Stomach smooth muscle (tissue), 2 donors: Measurements from ENCODE around the gene NMT1.

Experiments
- H3K27ac ChIP-seq: one replicate; pipeline ENCODE4 v1.7.0; 2013; ENCODE audit warnings: mild to moderate bottlenecking, low read length, inconsistent platforms
- H3K27me3 ChIP-seq, 2 donors: one replicate each; pipeline ENCODE4 v1.7.0; 2013; ENCODE audit warnings: low read length in 2 of 2; ENCODE audit not compliant: insufficient read depth in 2 of 2, control insufficient read depth in 1 of 2
- H3K36me3 ChIP-seq, 2 donors: one replicate each; pipeline ENCODE4 v1.7.0; 2013; ENCODE audit warnings: low read length in 2 of 2; ENCODE audit not compliant: control insufficient read depth in 2 of 2, insufficient read depth in 2 of 2
- H3K4me1 ChIP-seq: one replicate; pipeline ENCODE4 v1.7.0; 2013; ENCODE audit warnings: low read length; ENCODE audit not compliant: control insufficient read depth, insufficient read depth
- H3K4me3 ChIP-seq, 2 donors: one replicate each; pipeline ENCODE4 v1.7.0; 2013; ENCODE audit warnings: low read length in 2 of 2
- H3K9ac ChIP-seq, 2 donors: one replicate each; pipeline ENCODE4 v1.7.0; 2013; ENCODE audit warnings: low read length in 2 of 2, mild to moderate bottlenecking in 1 of 2
- H3K9me3 ChIP-seq, 2 donors: one replicate each; pipeline ENCODE4 v1.7.0; 2013; ENCODE audit warnings: low read length in 2 of 2; ENCODE audit not compliant: control insufficient read depth in 2 of 2
- donor health status: healthy.
- donor health status: Pancreatic carcinoma.

NMT1 gene

GRCh38 chr17:45104907-45105624, 43.9 kb downstream of the NMT1 start:
- Histone ChIP-seq H3K9me3 (no peaks in the 10 kb centered on the region), H3K36me3 (peaks cover 57 to 60% of the 10 kb centered on the region in 2 donors), H3K9ac (no peak overlapping the region), H3K27ac (no peak overlapping the region), H3K4me3 (no peak overlapping the region), H3K4me1 (peaks cover 30% of the 10 kb centered on the region), H3K27me3 (no peaks in the 10 kb centered on the region)

GRCh38 chr17:45106096-45106495, 45.0 kb downstream of the NMT1 start:
- no peaks in the 10 kb centered on the region for H3K9me3 ChIP-seq
- H3K36me3 ChIP-seq: peaks cover 57 to 60% of the 10 kb centered on the region in 2 donors
- H3K27me3 ChIP-seq: no peaks in the 10 kb centered on the region
- H3K27ac ChIP-seq: peak overlapping the region; percentile 11
- no peak overlapping the region for H3K4me3 ChIP-seq
- no peak overlapping the region for H3K9ac ChIP-seq
- H3K4me1 ChIP-seq: peaks cover 39% of the 10 kb centered on the region

- no peaks in the 10 kb centered on the region for H3K27me3 ChIP-seq
- no peak overlapping the region for H3K9ac ChIP-seq
- H3K4me1 ChIP-seq: peaks cover 44% of the 10 kb centered on the region
- no peak overlapping the region for H3K4me3 ChIP-seq
- peaks cover 56 to 59% of the 10 kb centered on the region in 2 donors for H3K36me3 ChIP-seq
- H3K27ac ChIP-seq: peak overlapping the region; percentile 31
- no peaks in the 10 kb centered on the region for H3K9me3 ChIP-seq
Measured at GRCh38 chr17:45106582-45106981, 45.5 kb downstream of the NMT1 start.

- H3K9ac ChIP-seq: no peak overlapping the region
- no peaks in the 10 kb centered on the region for H3K27me3 ChIP-seq
- H3K4me1 ChIP-seq: peaks cover 49% of the 10 kb centered on the region
- H3K4me3 ChIP-seq: no peak overlapping the region
- H3K9me3 ChIP-seq: no peaks in the 10 kb centered on the region
- H3K27ac ChIP-seq: peak overlapping the region; percentile 31
- H3K36me3 ChIP-seq: peaks cover 48 to 50% of the 10 kb centered on the region in 2 donors
Measured at GRCh38 chr17:45107293-45108010, 46.3 kb downstream of the NMT1 start.

- no peak overlapping the region for H3K4me3 ChIP-seq
- no peaks in the 10 kb centered on the region for H3K27me3 ChIP-seq
- H3K4me1 ChIP-seq: peaks cover 49% of the 10 kb centered on the region
- peaks cover 42 to 49% of the 10 kb centered on the region in 2 donors for H3K36me3 ChIP-seq
- H3K27ac ChIP-seq: peak overlapping the region; percentile 31
- peak overlapping the region in 1 of 2 donors; percentile 33 for H3K9ac ChIP-seq
- no peaks in the 10 kb centered on the region for H3K9me3 ChIP-seq
Measured at GRCh38 chr17:45108051-45108450, 46.9 kb downstream of the NMT1 start.

GRCh38 chr17:45108595-45109521, 47.7 kb downstream of the NMT1 start:
- no peaks in the 10 kb centered on the region for H3K27me3 ChIP-seq
- H3K4me1 ChIP-seq: peaks cover 49% of the 10 kb centered on the region
- H3K9me3 ChIP-seq: no peaks in the 10 kb centered on the region
- H3K4me3 ChIP-seq: no peak overlapping the region
- H3K36me3 ChIP-seq: peaks cover 34 to 44% of the 10 kb centered on the region in 2 donors
- H3K27ac ChIP-seq: peak overlapping the region; percentile 37
- no peak overlapping the region for H3K9ac ChIP-seq

GRCh38 chr17:45110676-45111611, 49.8 kb downstream of the NMT1 start:
- peaks cover 48% of the 10 kb centered on the region for H3K4me1 ChIP-seq
- H3K27ac ChIP-seq: peak overlapping the region; percentile 88
- H3K4me3 ChIP-seq: peak overlapping the region in 1 of 2 donors; percentile 15

GRCh38 chr17:45111850-45112249, 50.7 kb downstream of the NMT1 start:
- peaks cover 39% of the 10 kb centered on the region for H3K4me1 ChIP-seq
- peak overlapping the region; percentile 88 for H3K27ac ChIP-seq
- no peaks in the 10 kb centered on the region for H3K27me3 ChIP-seq
- no peak overlapping the region for H3K4me3 ChIP-seq
- no peaks in the 10 kb centered on the region for H3K9me3 ChIP-seq
- H3K9ac ChIP-seq: peak overlapping the region; percentile 5 to 13
- H3K36me3 ChIP-seq: peaks cover 10 to 18% of the 10 kb centered on the region in 2 donors

More at GRCh38 chr17:45110676-45111611, 49.8 kb downstream of the NMT1 start:
- peaks cover 16 to 27% of the 10 kb centered on the region in 2 donors for H3K36me3 ChIP-seq
- H3K9me3 ChIP-seq: no peaks in the 10 kb centered on the region
- H3K27me3 ChIP-seq: no peaks in the 10 kb centered on the region
- peak overlapping the region; percentile 9 to 36 for H3K9ac ChIP-seq

- peak overlapping the region in 1 of 2 donors; percentile 29 for H3K9ac ChIP-seq
- H3K27ac ChIP-seq: peak overlapping the region; percentile 88
- peaks cover 30% of the 10 kb centered on the region for H3K4me1 ChIP-seq
- no peaks in the 10 kb centered on the region for H3K27me3 ChIP-seq
- peaks cover 4 to 16% of the 10 kb centered on the region in 2 donors for H3K36me3 ChIP-seq
- H3K4me3 ChIP-seq: no peak overlapping the region
- no peaks in the 10 kb centered on the region for H3K9me3 ChIP-seq
Measured at GRCh38 chr17:45112559-45113423, 51.7 kb downstream of the NMT1 start.
